GM12872 (cell line): ENCODE results near the gene ZSWIM8.
A peak's percentile ranks its signal among the peaks of the same experiment; 100 is the strongest.

ENCODE experiments used
- CTCF ChIP-seq: IDR thresholded peaks from 3 replicates; pipeline ENCODE4 v1.5.1; 2011; ENCODE audit warnings: low read depth, mild to moderate bottlenecking, low read length, moderate library complexity; ENCODE audit not compliant: insufficient read depth

ZSWIM8 gene

GRCh38 chr10:73848821-73849489 is 63.5 kb downstream of the ZSWIM8 start:
- TF ChIP-seq CTCF = peak; percentile 99

- TF ChIP-seq CTCF = no peak
Observed at GRCh38 chr10:73850211-73850610, 64.8 kb downstream of the ZSWIM8 start.

GRCh38 chr10:73850863-73851461 is 65.6 kb downstream of the ZSWIM8 start:
- TF ChIP-seq CTCF = no peak
